Neural cell (in vitro differentiated cells): ENCODE measurements around the gene CCNA2. TPM values are rescaled to one million over a fixed set of nuclear protein-coding genes. Genes with fewer than 3 reads are reported as not detected.

ENCODE experiments used
- H2AFZ ChIP-seq: fragments of 200-600, 300-800 bp; sonication (generic), shearing (Covaris generic); 2 replicates; pipeline ENCODE4 v1.6.0; 2014; ENCODE audit warnings: low read depth, mild to moderate bottlenecking, antibody characterized with exemption, low read length, moderate library complexity
- H3F3A ChIP-seq: fragments of 200-600 bp; shearing (Covaris generic); 2 replicates; pipeline ENCODE4 v1.6.1; 2016; ENCODE audit warnings: mild to moderate bottlenecking, moderate library complexity, mixed read lengths, antibody characterized with exemption, low read length; ENCODE audit not compliant: insufficient read depth, poor library complexity, severe bottlenecking
- H3K27ac ChIP-seq: fragments of 200-600, 300-800 bp; sonication (generic), shearing (Covaris generic); 2 replicates; pipeline ENCODE4 v1.5.1; 2014; ENCODE audit warnings: mild to moderate bottlenecking, low read length, moderate library complexity
- H3K27me3 ChIP-seq: fragments of 300-800, 200-600 bp; sonication (generic), shearing (Covaris generic); 2 replicates; pipeline ENCODE4 v1.6.0; 2014; ENCODE audit warnings: mild to moderate bottlenecking, low read depth, low read length, moderate library complexity; ENCODE audit not compliant: insufficient read depth
- H3K36me3 ChIP-seq: fragments of 300-800, 200-600 bp; sonication (generic), shearing (Covaris generic); 2 replicates; pipeline ENCODE4 v1.5.1; 2014; ENCODE audit warnings: mild to moderate bottlenecking, antibody characterized with exemption, low read length, moderate library complexity; ENCODE audit not compliant: insufficient read depth
- H3K4me2 ChIP-seq: fragments of 300-800, 200-600 bp; sonication (generic), shearing (Covaris generic); 2 replicates; pipeline ENCODE4 v1.6.0; 2014; ENCODE audit warnings: mild to moderate bottlenecking, low read length
- H3K4me3 ChIP-seq: fragments of 300-800, 200-600 bp; sonication (generic), shearing (Covaris generic); 2 replicates; pipeline ENCODE4 v1.5.1; 2014; ENCODE audit warnings: mild to moderate bottlenecking, low read length, moderate library complexity
- H3K79me2 ChIP-seq: fragments of 200-600 bp; shearing (Covaris generic); replicated peaks from 2 replicates; pipeline ENCODE4 v1.6.0; 2014; ENCODE audit warnings: mild to moderate bottlenecking, low read length, moderate library complexity; ENCODE audit not compliant: insufficient read depth
- H3K9ac ChIP-seq: fragments of 300-800, 200-600 bp; sonication (generic), shearing (Covaris generic); 2 replicates; pipeline ENCODE4 v1.6.1; 2016; ENCODE audit warnings: mild to moderate bottlenecking, low read length, mixed read lengths
- H3K9me2 ChIP-seq: fragments of 200-600 bp; shearing (Covaris generic); 2 replicates; pipeline ENCODE4 v1.6.1; 2016; ENCODE audit warnings: mild to moderate bottlenecking, low read length, mixed read lengths; ENCODE audit not compliant: insufficient read depth
- H3K9me3 ChIP-seq: fragments of 200-600, 300-800 bp; sonication (generic), shearing (Covaris generic); 2 replicates; pipeline ENCODE4 v1.6.1; 2016; ENCODE audit warnings: mild to moderate bottlenecking, mixed run types, low read length, moderate library complexity, mixed read lengths
- H4K20me1 ChIP-seq: fragments of 200-600 bp; shearing (Covaris generic); 2 replicates; pipeline ENCODE4 v1.6.1; 2016; ENCODE audit warnings: mild to moderate bottlenecking, mixed run types; ENCODE audit not compliant: insufficient read depth
- CTCF ChIP-seq: fragments of 450-650 bp; IDR thresholded peaks from 2 replicates; pipeline ENCODE4 v1.5.1; 2014; ENCODE audit warnings: antibody characterized with exemption, mild to moderate bottlenecking, moderate library complexity; ENCODE audit not compliant: poor library complexity, severe bottlenecking
- EP300 ChIP-seq: fragments of 450-650 bp; conservative IDR thresholded peaks from 2 replicates; pipeline ENCODE4 v1.6.1; 2014; ENCODE audit warnings: antibody characterized with exemption, mild to moderate bottlenecking, moderate library complexity; ENCODE audit not compliant: poor library complexity, severe bottlenecking
- EZH2 ChIP-seq: fragments of 200-600, 300-800 bp; shearing (Covaris generic), sonication (generic); IDR thresholded peaks from 2 replicates; pipeline ENCODE4 v1.6.1; 2014; ENCODE audit warnings: antibody characterized with exemption, low read length, borderline replicate concordance, mild to moderate bottlenecking; ENCODE audit not compliant: insufficient read depth, poor library complexity, severe bottlenecking
- MXI1 ChIP-seq: fragments of 450-650 bp; conservative IDR thresholded peaks from 2 replicates; pipeline ENCODE4 v1.6.1; 2014; ENCODE audit warnings: antibody characterized with exemption, mild to moderate bottlenecking; ENCODE audit not compliant: poor library complexity, severe bottlenecking
- POLR2AphosphoS5 ChIP-seq: IDR thresholded peaks from 2 replicates; pipeline ENCODE4 v1.6.1; 2012
- RAD21 ChIP-seq: fragments of 450-650 bp; conservative IDR thresholded peaks from 2 replicates; pipeline ENCODE4 v1.6.1; 2014; ENCODE audit warnings: antibody characterized with exemption, mild to moderate bottlenecking, moderate library complexity
- REST ChIP-seq: IDR thresholded peaks from 2 replicates; pipeline ENCODE4 v1.6.1; 2012; ENCODE audit warnings: borderline replicate concordance
- SMC3 ChIP-seq: fragments of 450-650 bp; conservative IDR thresholded peaks from 2 replicates; pipeline ENCODE4 v1.6.1; 2014; ENCODE audit warnings: antibody characterized with exemption, mild to moderate bottlenecking, moderate library complexity; ENCODE audit not compliant: poor library complexity
- TAF1 ChIP-seq: IDR thresholded peaks from 2 replicates; pipeline ENCODE4 v1.6.1; 2012; ENCODE audit warnings: low read depth
- polyA plus RNA-seq: library from polyadenylated mRNA; depleted of rRNA; stranded (reverse); fragments of >200 nt; gene quantifications from 2 replicates; pipeline ENCODE4 v1.2.3, GENCODE V29; 2014

CCNA2 gene
- polyA plus RNA-seq, 1 donor from 2014 or later: 7.5 TPM

GRCh38 chr4:121790976-121791375 lies 32.7 kb downstream of the CCNA2 start:
- Histone ChIP-seq H3F3A (no peaks in the 10 kb centered on the region), H3K36me3 (no peaks in the 10 kb centered on the region), H3K9me2 (no peaks in the 10 kb centered on the region), H2AFZ (no peak overlapping the region), H3K79me2 (no peaks in the 10 kb centered on the region), H3K4me2 (no peak overlapping the region), H3K27ac (no peak overlapping the region), H4K20me1 (no peaks in the 10 kb centered on the region), H3K27me3 (no peaks in the 10 kb centered on the region), H3K4me3 (no peak overlapping the region), H3K9me3 (no peaks in the 10 kb centered on the region), H3K9ac (no peak overlapping the region)
- no peak for TF ChIP-seq TAF1
- no peak for TF ChIP-seq MXI1
- TF ChIP-seq RAD21: no peak
- no peak for TF ChIP-seq EZH2
- no peak for TF ChIP-seq REST
- no peak for TF ChIP-seq POLR2AphosphoS5
- no peak for TF ChIP-seq SMC3
- TF ChIP-seq EP300: no peak
- TF ChIP-seq CTCF: no peak

GRCh38 chr4:121789960-121790829 lies 33.5 kb downstream of the CCNA2 start:
- Histone ChIP-seq H3K4me3 (no peak overlapping the region), H3K27me3 (no peaks in the 10 kb centered on the region), H3F3A (no peaks in the 10 kb centered on the region), H3K9me2 (no peaks in the 10 kb centered on the region), H3K9me3 (no peaks in the 10 kb centered on the region), H4K20me1 (no peaks in the 10 kb centered on the region), H3K27ac (no peak overlapping the region), H3K79me2 (no peaks in the 10 kb centered on the region), H3K9ac (no peak overlapping the region), H3K36me3 (no peaks in the 10 kb centered on the region), H2AFZ (no peak overlapping the region), H3K4me2 (no peak overlapping the region)
- TF ChIP-seq POLR2AphosphoS5: no peak
- no peak for TF ChIP-seq MXI1
- TF ChIP-seq SMC3: no peak
- no peak for TF ChIP-seq RAD21
- no peak for TF ChIP-seq REST
- TF ChIP-seq TAF1: no peak
- TF ChIP-seq EP300: no peak
- no peak for TF ChIP-seq EZH2
- TF ChIP-seq CTCF: no peak
